Left kidney (tissue), 8 donors: ENCODE data around the gene PTAR1. TPM values are rescaled to one million over a fixed set of nuclear protein-coding genes. Genes with fewer than 3 reads are reported as not detected.
"Not testable (repeated sequence)": the region's sequence is repeated elsewhere in the genome, so short reads cannot be mapped to it uniquely, and the experiment has no call there.

Source experiments
- DNase-seq: peaks from one replicate; pipeline ENCODE4 v3.0.0-alpha.2; 2013
- long read RNA-seq, 8 donors: transcript quantifications; one replicate each; lab custom pipeline, GENCODE V29; 2026
- polyA plus RNA-seq: library from polyadenylated mRNA; unstranded; fragments of 120-200 nt; gene quantifications from one replicate; pipeline ENCODE4 v1.2.1, GENCODE V29; 2013; ENCODE audit not compliant: insufficient read length

PTAR1 gene
- 65.9 TPM for polyA plus RNA-seq
- long read RNA-seq, donor 1, partial matches to known transcripts: 12 of 14 reads
- long read RNA-seq, donor 1, other reads (novel, unspliced or antisense): 0 of 14 reads
- long read RNA-seq, donor 2, full-length matches to known transcripts: 2 of 12 reads
- long read RNA-seq, donor 2, partial matches to known transcripts: 10 of 12 reads
- long read RNA-seq, donor 2, other reads (novel, unspliced or antisense): 0 of 12 reads
- long read RNA-seq, donor 3, partial matches to known transcripts: 0 of 3 reads
- long read RNA-seq, donor 3, other reads (novel, unspliced or antisense): 0 of 3 reads
- long read RNA-seq, donor 4: 0 reads
- long read RNA-seq, donor 5, partial matches to known transcripts: 0 of 2 reads
- long read RNA-seq, donor 5, other reads (novel, unspliced or antisense): 0 of 2 reads
- long read RNA-seq, donor 6, partial matches to known transcripts: 0 of 1 reads
- long read RNA-seq, donor 6, other reads (novel, unspliced or antisense): 0 of 1 reads
- long read RNA-seq, donor 7, full-length matches to known transcripts: 2 of 13 reads
- long read RNA-seq, donor 7, partial matches to known transcripts: 11 of 13 reads
- long read RNA-seq, donor 7, other reads (novel, unspliced or antisense): 0 of 13 reads
- long read RNA-seq, donor 8, partial matches to known transcripts: 0 of 2 reads
- long read RNA-seq, donor 8, other reads (novel, unspliced or antisense): 0 of 2 reads

GRCh38 chr9:69759421-69760277, at the start of gene PTAR1:
Gene PTAR1 (minus strand): TSS chr9:69760011. CDS start chr9:69759938, 73 bp downstream.
- DNase-seq: peak; percentile 90

GRCh38 chr9:69809304-69809863, 49.6 kb upstream of the PTAR1 start:
- no peak for DNase-seq

- no peak for DNase-seq
Measured at GRCh38 chr9:69806627-69807026, 46.8 kb upstream of the PTAR1 start.

GRCh38 chr9:69805962-69806515, 46.2 kb upstream of the PTAR1 start:
- DNase-seq: no peak

GRCh38 chr9:69801989-69802388, 42.2 kb upstream of the PTAR1 start:
- no peak for DNase-seq

GRCh38 chr9:69800027-69800426, 40.2 kb upstream of the PTAR1 start:
- DNase-seq: not testable (repeated sequence)

GRCh38 chr9:69799521-69799920, 39.7 kb upstream of the PTAR1 start:
- DNase-seq: not testable (repeated sequence)

GRCh38 chr9:69798744-69799143, 38.9 kb upstream of the PTAR1 start:
- no peak for DNase-seq

GRCh38 chr9:69797675-69798074, 37.9 kb upstream of the PTAR1 start:
- no peak for DNase-seq

- no peak for DNase-seq
Measured at GRCh38 chr9:69794356-69794755, 34.5 kb upstream of the PTAR1 start.

GRCh38 chr9:69785757-69786156, 25.9 kb upstream of the PTAR1 start:
- no peak for DNase-seq

GRCh38 chr9:69773258-69773657, 13.4 kb upstream of the PTAR1 start:
- DNase-seq: no peak

- DNase-seq: no peak
Measured at GRCh38 chr9:69771775-69772418, 12.1 kb upstream of the PTAR1 start.

GRCh38 chr9:69768716-69769115, 8.9 kb upstream of the PTAR1 start:
- no peak for DNase-seq

- DNase-seq: no peak
Measured at GRCh38 chr9:69768101-69768500, 8.3 kb upstream of the PTAR1 start.

GRCh38 chr9:69763862-69764261, 4.1 kb upstream of the PTAR1 start:
- peak; percentile 3 for DNase-seq

- DNase-seq: no peak
Measured at GRCh38 chr9:69762527-69762926, 2.7 kb upstream of the PTAR1 start.

- DNase-seq: no peak
Measured at GRCh38 chr9:69760278-69760610, 433 bp upstream of the PTAR1 start.

- DNase-seq: peak; percentile 36
Measured at GRCh38 chr9:69759021-69759420, 790 bp downstream of the PTAR1 start.

GRCh38 chr9:69757996-69758675, 1.7 kb downstream of the PTAR1 start:
- DNase-seq: peak; percentile 21

- no peak for DNase-seq
Measured at GRCh38 chr9:69755205-69755604, 4.6 kb downstream of the PTAR1 start.
